ENCODE measurements around the gene PLEKHO1. TPM values are rescaled to one million over a fixed set of nuclear protein-coding genes. Genes with fewer than 3 reads are reported as not detected.
"Not testable (repeated sequence)": the region's sequence is repeated elsewhere in the genome, so short reads cannot be mapped to it uniquely, and the experiment has no call there.

Gene PLEKHO1
- total RNA-seq, 2 donors from 2014 or later, result 5.4 to 30.8 TPM

DNA sequence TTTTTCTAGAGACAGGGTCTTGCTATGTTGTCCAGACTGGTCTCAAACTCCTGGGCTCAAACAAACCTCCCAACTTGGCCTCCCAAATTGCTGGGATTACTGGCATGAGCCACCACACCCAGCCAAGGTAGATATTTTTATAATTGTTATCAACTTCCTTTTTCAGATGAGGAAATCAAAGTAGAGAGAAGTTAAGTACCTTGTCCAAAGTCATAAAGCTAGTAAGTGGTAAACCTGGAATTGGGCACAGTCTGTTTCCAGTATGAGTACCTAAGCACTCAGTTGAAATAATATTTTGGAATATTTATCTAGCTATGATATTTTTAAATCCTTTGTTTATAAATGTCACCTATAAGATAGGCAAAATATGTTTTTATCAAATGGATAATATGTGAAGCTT lies 22.3 kb upstream of the PLEKHO1 start:
- Histone ChIP-seq H3K4me3 (no peak overlapping the region), H3K4me1 (no peaks in the 10 kb centered on the region), H3K36me3 (no peaks in the 10 kb centered on the region), H3K9ac (ENCODE audit: low read depth in 2 of 2, low read length in 2 of 2) (no peak overlapping the region), H3K9me3 (no peaks in the 10 kb centered on the region), H3K27me3 (no peaks in the 10 kb centered on the region), H3K27ac (no peak overlapping the region)
- no peak for DNase-seq
- TF ChIP-seq, protein P1, sequence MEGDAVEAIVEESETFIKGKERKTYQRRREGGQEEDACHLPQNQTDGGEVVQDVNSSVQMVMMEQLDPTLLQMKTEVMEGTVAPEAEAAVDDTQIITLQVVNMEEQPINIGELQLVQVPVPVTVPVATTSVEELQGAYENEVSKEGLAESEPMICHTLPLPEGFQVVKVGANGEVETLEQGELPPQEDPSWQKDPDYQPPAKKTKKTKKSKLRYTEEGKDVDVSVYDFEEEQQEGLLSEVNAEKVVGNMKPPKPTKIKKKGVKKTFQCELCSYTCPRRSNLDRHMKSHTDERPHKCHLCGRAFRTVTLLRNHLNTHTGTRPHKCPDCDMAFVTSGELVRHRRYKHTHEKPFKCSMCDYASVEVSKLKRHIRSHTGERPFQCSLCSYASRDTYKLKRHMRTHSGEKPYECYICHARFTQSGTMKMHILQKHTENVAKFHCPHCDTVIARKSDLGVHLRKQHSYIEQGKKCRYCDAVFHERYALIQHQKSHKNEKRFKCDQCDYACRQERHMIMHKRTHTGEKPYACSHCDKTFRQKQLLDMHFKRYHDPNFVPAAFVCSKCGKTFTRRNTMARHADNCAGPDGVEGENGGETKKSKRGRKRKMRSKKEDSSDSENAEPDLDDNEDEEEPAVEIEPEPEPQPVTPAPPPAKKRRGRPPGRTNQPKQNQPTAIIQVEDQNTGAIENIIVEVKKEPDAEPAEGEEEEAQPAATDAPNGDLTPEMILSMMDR (IDR thresholded peaks at IDR 0.05), result no peak
- intact Hi-C loops (cut with DNase I), result no loop called here

DNA sequence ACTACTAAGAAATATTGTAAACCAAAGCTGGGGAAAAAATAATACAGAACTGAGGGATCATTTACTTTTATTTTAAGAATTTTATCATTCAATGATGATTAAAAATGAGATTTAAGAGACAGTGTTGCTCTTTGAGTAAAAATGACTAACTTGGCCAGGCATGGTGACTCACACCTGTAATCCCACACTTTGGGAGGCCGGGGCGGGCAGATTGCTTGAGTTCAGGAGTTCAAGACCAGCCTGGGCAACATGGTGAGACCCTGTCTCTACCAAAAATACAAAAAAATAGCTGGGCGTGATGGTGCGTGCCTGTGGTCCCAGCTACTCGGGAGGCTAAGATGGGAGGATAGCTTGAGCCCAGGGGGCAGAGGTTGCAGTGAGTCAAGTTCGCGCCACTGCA lies 21.8 kb upstream of the PLEKHO1 start:
- TF ChIP-seq, protein P1 (IDR thresholded peaks at IDR 0.05), result no peak
- H3K27ac ChIP-seq, result no peak overlapping the region
- H3K36me3 ChIP-seq, result no peaks in the 10 kb centered on the region
- H3K9me3 ChIP-seq, result no peaks in the 10 kb centered on the region
- H3K4me3 ChIP-seq, result no peak overlapping the region
- intact Hi-C loops (cut with DNase I), result no loop called here
- H3K9ac ChIP-seq (ENCODE audit: low read depth in 2 of 2, low read length in 2 of 2), result no peak overlapping the region
- no peak for DNase-seq
- no peaks in the 10 kb centered on the region for H3K4me1 ChIP-seq
- no peaks in the 10 kb centered on the region for H3K27me3 ChIP-seq

DNA sequence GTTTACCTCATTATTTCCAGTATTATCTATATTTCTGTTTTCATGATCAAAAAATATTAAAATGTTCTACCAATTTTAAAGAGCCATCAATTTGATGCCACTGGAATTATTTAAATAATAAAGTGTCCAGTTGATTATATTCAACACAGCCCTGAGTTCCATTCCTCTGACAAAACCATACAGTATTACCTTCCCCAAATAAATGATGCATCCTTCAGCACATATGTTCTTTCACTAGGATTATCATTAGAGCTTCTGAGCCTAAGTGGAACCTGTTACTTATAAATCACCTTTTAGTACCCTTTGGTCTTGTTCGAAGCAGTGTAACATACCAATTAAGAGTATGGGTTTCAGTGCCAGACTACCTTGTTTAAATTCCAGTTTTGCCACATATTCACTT lies 17.3 kb upstream of the PLEKHO1 start:
- no peaks in the 10 kb centered on the region for H3K4me1 ChIP-seq
- no peaks in the 10 kb centered on the region for H3K9me3 ChIP-seq
- H3K9ac ChIP-seq (ENCODE audit: low read depth in 2 of 2, low read length in 2 of 2), result no peak overlapping the region
- H3K36me3 ChIP-seq, result no peaks in the 10 kb centered on the region
- H3K4me3 ChIP-seq, result no peak overlapping the region
- no peak overlapping the region for H3K27ac ChIP-seq
- H3K27me3 ChIP-seq, result no peaks in the 10 kb centered on the region
- intact Hi-C loops (cut with DNase I), result no loop called here
- DNase-seq, result no peak
- TF ChIP-seq, protein P1 (IDR thresholded peaks at IDR 0.05), result no peak

DNA sequence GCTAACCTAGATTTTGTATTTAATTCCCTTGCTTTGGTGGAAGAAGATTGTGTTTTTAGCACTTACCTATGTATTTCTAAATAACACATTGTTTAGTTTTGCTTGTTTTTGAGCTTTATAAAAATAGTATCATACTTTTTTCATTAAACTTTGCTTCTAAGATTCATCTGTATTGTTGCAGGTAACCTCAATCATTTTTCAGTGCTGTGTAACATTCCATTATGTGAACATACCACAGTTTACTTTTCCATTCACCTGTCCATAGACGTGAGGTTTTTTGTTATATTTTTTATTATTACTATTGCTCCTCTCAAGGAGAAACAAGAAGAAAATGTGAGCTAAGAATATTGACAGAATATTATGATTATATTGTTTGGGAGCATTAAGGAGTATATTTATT lies 15.2 kb upstream of the PLEKHO1 start:
- no peak for DNase-seq
- Histone ChIP-seq H3K36me3 (no peaks in the 10 kb centered on the region), H3K27me3 (no peaks in the 10 kb centered on the region), H3K27ac (no peak overlapping the region), H3K4me1 (no peaks in the 10 kb centered on the region), H3K4me3 (no peak overlapping the region), H3K9ac (ENCODE audit: low read depth in 2 of 2, low read length in 2 of 2) (no peak overlapping the region), H3K9me3 (no peaks in the 10 kb centered on the region)
- TF ChIP-seq, protein P1 (IDR thresholded peaks at IDR 0.05), result no peak
- intact Hi-C loops (cut with DNase I), result no loop called here

DNA sequence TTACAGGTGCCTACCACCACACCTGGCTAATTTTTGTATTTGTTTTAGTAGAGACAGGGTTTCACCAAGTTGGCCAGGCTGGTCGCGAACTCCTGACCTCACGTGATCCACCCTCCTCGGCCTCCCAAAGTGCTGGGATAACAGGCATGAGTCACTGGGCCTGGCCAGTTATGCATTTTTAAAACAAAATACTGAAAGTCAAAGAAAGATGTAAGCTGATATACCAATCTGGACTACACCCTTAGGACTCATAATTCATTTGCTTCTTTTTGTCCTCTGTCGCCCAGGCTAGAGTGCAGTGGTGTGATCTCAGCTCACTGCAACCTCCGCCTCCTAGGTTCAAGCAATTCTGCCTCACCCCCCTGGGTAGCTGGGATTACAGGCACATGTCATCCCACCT lies 14.3 kb upstream of the PLEKHO1 start:
- H3K9ac ChIP-seq (ENCODE audit: low read depth in 2 of 2, low read length in 2 of 2); H3K4me3 ChIP-seq; H3K4me1 ChIP-seq; intact Hi-C loops (cut with DNase I); H3K27me3 ChIP-seq; H3K36me3 ChIP-seq; H3K9me3 ChIP-seq; DNase-seq; H3K27ac ChIP-seq: not testable (repeated sequence)

DNA sequence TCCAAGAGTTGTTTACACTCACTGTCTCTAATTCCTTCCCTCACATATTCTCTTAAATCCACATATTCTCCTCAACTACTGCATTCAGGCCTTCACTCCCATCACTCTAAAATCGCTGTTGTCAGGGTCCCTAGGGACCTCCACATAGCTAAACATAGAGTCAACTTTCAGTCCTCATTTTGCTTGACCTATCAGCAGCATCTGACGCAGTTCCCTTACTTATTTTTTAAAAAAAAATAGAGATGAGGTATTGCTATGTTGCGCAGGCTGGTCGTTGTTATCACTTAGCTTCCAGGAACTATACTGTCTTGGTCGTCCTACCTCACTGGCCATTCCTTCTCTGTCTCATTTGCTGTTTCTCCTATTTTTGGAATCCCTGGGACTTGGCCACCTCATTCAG lies 11.7 kb upstream of the PLEKHO1 start:
- no peak for DNase-seq
- Histone ChIP-seq H3K4me3 (no peak overlapping the region), H3K36me3 (no peaks in the 10 kb centered on the region), H3K27ac (no peak overlapping the region), H3K27me3 (no peaks in the 10 kb centered on the region), H3K4me1 (no peaks in the 10 kb centered on the region), H3K9ac (ENCODE audit: low read depth in 2 of 2, low read length in 2 of 2) (no peak overlapping the region), H3K9me3 (no peaks in the 10 kb centered on the region)
- TF ChIP-seq, protein P1 (IDR thresholded peaks at IDR 0.05), result no peak
- intact Hi-C loops (cut with DNase I), result no loop called here
